OCI-LY1 (cell line): ENCODE measurements around the gene SLC9A9.

ENCODE experiments used
- H2AFZ ChIP-seq: fragments of 200-600 bp; sonication (generic), shearing (Covaris generic); 2 replicates; pipeline ENCODE4 v1.6.0; 2014; ENCODE audit warnings: antibody characterized with exemption, mild to moderate bottlenecking, low read length
- H3F3A ChIP-seq: fragments of 200-600 bp; sonication (generic), shearing (Covaris generic); 2 replicates; pipeline ENCODE4 v1.6.0; 2014; ENCODE audit warnings: mild to moderate bottlenecking, antibody characterized with exemption, low read length, moderate library complexity; ENCODE audit not compliant: insufficient read depth
- H3K27ac ChIP-seq: fragments of 200-600 bp; sonication (generic); 2 replicates; pipeline ENCODE4 v1.5.1; 2014; ENCODE audit warnings: low read length, mixed run types, mild to moderate bottlenecking, low read depth; ENCODE audit not compliant: poor library complexity, severe bottlenecking
- H3K27me3 ChIP-seq: fragments of 200-600 bp; sonication (generic); 2 replicates; pipeline ENCODE4 v1.6.0; 2014; ENCODE audit warnings: antibody characterized with exemption, mild to moderate bottlenecking, low read length, moderate library complexity; ENCODE audit not compliant: insufficient read depth
- H3K36me3 ChIP-seq: fragments of 200-600 bp; sonication (generic); 2 replicates; pipeline ENCODE4 v1.6.1; 2014; ENCODE audit warnings: mild to moderate bottlenecking, antibody characterized with exemption, low read length, moderate library complexity, mixed read lengths; ENCODE audit not compliant: insufficient read depth
- H3K4me1 ChIP-seq: fragments of 200-600 bp; sonication (generic); 2 replicates; pipeline ENCODE4 v1.5.1; 2014; ENCODE audit warnings: mild to moderate bottlenecking, low read length, moderate library complexity; ENCODE audit not compliant: insufficient read depth, severe bottlenecking
- H3K4me2 ChIP-seq: fragments of 200-600 bp; sonication (generic), shearing (Covaris generic); 2 replicates; pipeline ENCODE4 v1.6.1; 2014; ENCODE audit warnings: low read length
- H3K4me3 ChIP-seq: fragments of 200-600 bp; sonication (generic); 2 replicates; pipeline ENCODE4 v1.5.1; 2014; ENCODE audit warnings: low read length, low read depth, mild to moderate bottlenecking, mixed read lengths; ENCODE audit not compliant: poor library complexity, severe bottlenecking
- H3K79me2 ChIP-seq: fragments of 200-600 bp; shearing (Covaris generic); 2 replicates; pipeline ENCODE4 v1.6.1; 2016; ENCODE audit warnings: mixed run types, low read length, mixed read lengths; ENCODE audit not compliant: insufficient read depth
- H3K9ac ChIP-seq: fragments of 200-600 bp; sonication (generic), shearing (Covaris generic); 2 replicates; pipeline ENCODE4 v1.6.1; 2014; ENCODE audit warnings: mild to moderate bottlenecking, low read length, mixed read lengths
- H3K9me2 ChIP-seq: fragments of 200-600 bp; sonication (generic), shearing (Covaris generic); 2 replicates; pipeline ENCODE4 v1.6.1; 2014; ENCODE audit warnings: low read depth, mild to moderate bottlenecking, low read length, mixed read lengths
- H3K9me3 ChIP-seq: fragments of 200-600 bp; shearing (Covaris generic); 2 replicates; pipeline ENCODE4 v1.6.1; 2014; ENCODE audit warnings: low read length, mixed read lengths
- H4K20me1 ChIP-seq: fragments of 200-600 bp; sonication (generic), shearing (Covaris generic); 2 replicates; pipeline ENCODE4 v1.6.0; 2016; ENCODE audit warnings: mild to moderate bottlenecking, low read length; ENCODE audit not compliant: insufficient read depth
- CTCF ChIP-seq: fragments of 200-600 bp; sonication (generic), shearing (Covaris generic); IDR thresholded peaks from 2 replicates; pipeline ENCODE4 v1.5.1; 2017; ENCODE audit warnings: mild to moderate bottlenecking, antibody characterized with exemption, low read length, moderate library complexity, mixed read lengths
- EZH2 ChIP-seq: fragments of 200-600 bp; sonication (generic), shearing (Covaris generic); IDR thresholded peaks from 2 replicates; pipeline ENCODE4 v1.8.0; 2017; ENCODE audit warnings: borderline replicate concordance, mixed run types, mild to moderate bottlenecking, antibody characterized with exemption, low read length, moderate library complexity, mixed read lengths

The SLC9A9 gene

DNA sequence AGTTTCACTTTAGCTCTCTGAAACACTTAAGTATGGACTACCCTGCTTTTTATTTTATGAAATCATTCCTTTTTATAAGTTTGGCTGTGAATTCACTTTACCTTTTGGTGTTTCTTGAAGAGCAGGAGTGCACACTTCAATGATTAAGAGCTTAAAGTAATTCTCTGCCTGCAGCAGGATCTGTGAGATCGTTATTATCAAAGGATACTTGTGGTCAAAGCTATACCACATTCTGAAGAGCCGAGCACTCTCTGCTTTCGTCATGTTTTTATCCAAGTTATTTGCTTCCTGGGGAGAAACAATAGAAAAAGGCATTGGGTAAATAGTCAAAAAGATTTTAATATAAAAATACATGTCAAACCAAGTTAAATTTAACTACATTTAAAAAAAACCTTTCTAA, 485.0 kb downstream of the SLC9A9 start:
- Histone ChIP-seq H3K36me3 (no peaks in the 10 kb centered on the region), H3K4me1 (no peaks in the 10 kb centered on the region), H3K27me3 (no peaks in the 10 kb centered on the region), H3K4me3 (no peak overlapping the region), H3K9ac (no peak overlapping the region), H4K20me1 (no peaks in the 10 kb centered on the region), H3K9me2 (no peaks in the 10 kb centered on the region), H2AFZ (no peak overlapping the region), H3F3A (no peaks in the 10 kb centered on the region), H3K9me3 (no peaks in the 10 kb centered on the region), H3K79me2 (no peaks in the 10 kb centered on the region), H3K4me2 (no peak overlapping the region), H3K27ac (no peak overlapping the region)
- no peak for TF ChIP-seq CTCF

GRCh38 chr3:143362115-143362991, 485.9 kb downstream of the SLC9A9 start:
- Histone ChIP-seq H3K9me3 (no peaks in the 10 kb centered on the region), H3F3A (no peaks in the 10 kb centered on the region), H3K27ac (no peak overlapping the region), H3K4me3 (no peak overlapping the region), H3K9me2 (no peaks in the 10 kb centered on the region), H4K20me1 (no peaks in the 10 kb centered on the region), H3K36me3 (no peaks in the 10 kb centered on the region), H3K4me1 (no peaks in the 10 kb centered on the region), H3K4me2 (no peak overlapping the region), H3K27me3 (no peaks in the 10 kb centered on the region), H3K9ac (no peak overlapping the region), H3K79me2 (no peaks in the 10 kb centered on the region), H2AFZ (no peak overlapping the region)
- TF ChIP-seq EZH2: no peak
- TF ChIP-seq CTCF: no peak

DNA sequence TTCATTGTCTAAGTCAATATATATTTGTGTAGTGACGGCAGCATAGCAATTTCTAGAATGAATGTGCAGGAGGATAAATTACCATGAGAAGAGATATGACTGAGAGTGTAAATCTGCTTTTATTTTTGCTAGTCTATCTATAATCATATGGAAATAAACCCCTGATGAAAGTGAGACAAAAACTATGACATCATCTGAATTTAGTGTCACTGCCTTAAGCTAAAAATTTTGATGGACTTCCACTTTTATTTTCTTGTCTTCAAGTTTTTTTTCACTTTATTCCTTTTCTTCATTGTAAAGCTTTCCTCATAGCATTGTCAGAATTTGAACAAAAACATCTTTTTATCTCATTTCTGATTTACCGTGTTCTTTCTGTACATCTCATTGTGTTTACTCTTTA, 486.7 kb downstream of the SLC9A9 start:
- no peaks in the 10 kb centered on the region for H3K4me1 ChIP-seq
- no peaks in the 10 kb centered on the region for H4K20me1 ChIP-seq
- H3K9me3 ChIP-seq: no peaks in the 10 kb centered on the region
- H3K4me2 ChIP-seq: no peak overlapping the region
- H3F3A ChIP-seq: no peaks in the 10 kb centered on the region
- no peak overlapping the region for H3K9ac ChIP-seq
- H3K4me3 ChIP-seq: no peak overlapping the region
- H3K27me3 ChIP-seq: no peaks in the 10 kb centered on the region
- H3K9me2 ChIP-seq: no peaks in the 10 kb centered on the region
- H3K79me2 ChIP-seq: no peaks in the 10 kb centered on the region
- no peak overlapping the region for H3K27ac ChIP-seq
- no peaks in the 10 kb centered on the region for H3K36me3 ChIP-seq
- no peak for TF ChIP-seq EZH2
- no peak for TF ChIP-seq CTCF
- H2AFZ ChIP-seq: no peak overlapping the region
